Measurements from ENCODE around the gene CALR3. TPM values are rescaled to one million over a fixed set of nuclear protein-coding genes. Genes with fewer than 3 reads are reported as not detected.
"Not testable (repeated sequence)": the region's sequence is repeated elsewhere in the genome, so short reads cannot be mapped to it uniquely, and the experiment has no call there.

The CALR3 gene
- polyA plus RNA-seq, 1 experiment = not detected

DNA sequence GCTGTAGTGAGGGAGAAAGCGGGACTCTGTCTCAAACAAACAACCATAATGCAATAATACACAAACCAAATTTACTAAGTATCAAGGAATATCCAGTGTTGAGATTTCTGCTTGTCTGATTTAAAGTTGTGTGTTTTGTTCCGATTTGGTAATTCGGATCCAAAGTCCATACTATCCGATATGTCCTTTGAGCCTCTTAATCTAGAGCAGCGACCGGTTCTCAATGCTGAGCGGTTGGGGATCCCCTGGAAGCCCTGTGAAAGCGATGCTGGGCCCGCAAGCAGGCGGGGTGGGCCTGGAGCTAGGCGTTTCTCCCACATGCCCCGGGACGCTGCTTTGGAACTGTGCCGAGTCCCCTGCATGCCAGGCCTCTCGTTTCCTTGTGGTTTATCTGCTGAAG lies 20.4 kb upstream of the CALR3 start:
- peaks cover 41% of the 10 kb centered on the region for H3K36me3 ChIP-seq (ENCODE audit: control insufficient read depth, insufficient read depth, low read length)
- ChIA-PET CTCF (interaction anchor here (0.6 kb wide), 1 partner anchor 19 kb away, joined by 3 read pairs; no protein-coding TSS in a partner anchor), POLR2A (no interaction called here)
- H3K27me3 ChIP-seq (ENCODE audit: control insufficient read depth, insufficient read depth, low read length) = no peaks in the 10 kb centered on the region
- DNase-seq (ENCODE audit: low read depth) = no peak
- no peak overlapping the region for H3K4me3 ChIP-seq (ENCODE audit: low read depth, low read length)
- TF ChIP-seq, protein P1, sequence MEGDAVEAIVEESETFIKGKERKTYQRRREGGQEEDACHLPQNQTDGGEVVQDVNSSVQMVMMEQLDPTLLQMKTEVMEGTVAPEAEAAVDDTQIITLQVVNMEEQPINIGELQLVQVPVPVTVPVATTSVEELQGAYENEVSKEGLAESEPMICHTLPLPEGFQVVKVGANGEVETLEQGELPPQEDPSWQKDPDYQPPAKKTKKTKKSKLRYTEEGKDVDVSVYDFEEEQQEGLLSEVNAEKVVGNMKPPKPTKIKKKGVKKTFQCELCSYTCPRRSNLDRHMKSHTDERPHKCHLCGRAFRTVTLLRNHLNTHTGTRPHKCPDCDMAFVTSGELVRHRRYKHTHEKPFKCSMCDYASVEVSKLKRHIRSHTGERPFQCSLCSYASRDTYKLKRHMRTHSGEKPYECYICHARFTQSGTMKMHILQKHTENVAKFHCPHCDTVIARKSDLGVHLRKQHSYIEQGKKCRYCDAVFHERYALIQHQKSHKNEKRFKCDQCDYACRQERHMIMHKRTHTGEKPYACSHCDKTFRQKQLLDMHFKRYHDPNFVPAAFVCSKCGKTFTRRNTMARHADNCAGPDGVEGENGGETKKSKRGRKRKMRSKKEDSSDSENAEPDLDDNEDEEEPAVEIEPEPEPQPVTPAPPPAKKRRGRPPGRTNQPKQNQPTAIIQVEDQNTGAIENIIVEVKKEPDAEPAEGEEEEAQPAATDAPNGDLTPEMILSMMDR (IDR thresholded peaks at IDR 0.05; ENCODE audit: insufficient read depth, low read depth, low read length) = no peak

DNA sequence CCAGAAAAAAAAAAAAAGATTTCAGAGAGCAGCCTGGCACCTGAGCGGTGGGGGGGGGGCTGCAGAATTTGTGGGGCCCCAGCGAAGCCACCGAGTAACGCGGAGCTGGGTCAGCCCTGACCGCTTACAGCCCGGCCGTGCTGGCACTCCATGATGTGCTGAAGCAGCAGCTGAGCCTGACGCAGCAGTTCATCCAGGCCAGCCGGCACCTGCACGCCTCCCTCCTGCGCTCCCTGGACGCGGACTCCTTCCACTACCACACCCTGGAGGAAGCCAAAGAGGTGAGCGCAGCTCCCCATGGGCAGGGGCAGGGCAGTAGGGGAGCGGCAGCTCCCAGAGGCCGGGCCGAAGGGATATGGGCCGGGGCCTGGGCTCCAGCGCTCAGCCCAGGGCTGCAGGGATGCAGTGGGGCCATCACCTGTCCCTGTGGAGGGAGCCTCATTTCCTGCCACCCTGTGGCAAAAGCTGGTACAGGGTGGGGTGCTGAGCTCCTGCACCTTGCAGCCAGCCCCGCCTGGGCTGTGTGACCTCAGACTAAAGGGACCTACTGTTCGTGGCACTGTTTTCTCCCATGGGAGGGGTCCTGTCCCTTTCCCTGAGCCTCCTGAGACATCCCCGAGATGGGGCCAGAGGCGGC lies 18.5 kb upstream of the CALR3 start:
- TF ChIP-seq, protein P1 (IDR thresholded peaks at IDR 0.05; ENCODE audit: insufficient read depth, low read depth, low read length) = no peak
- Histone ChIP-seq H3K36me3 (ENCODE audit: control insufficient read depth, insufficient read depth, low read length) (peaks cover 30% of the 10 kb centered on the region), H3K4me3 (ENCODE audit: low read depth, low read length) (no peak overlapping the region), H3K27me3 (ENCODE audit: control insufficient read depth, insufficient read depth, low read length) (no peaks in the 10 kb centered on the region)
- POLR2A ChIA-PET = no interaction called here
- DNase-seq (ENCODE audit: low read depth) = no peak
- CTCF ChIA-PET = interaction anchor here (0.6 to 1.1 kb wide), 2 partner anchors 83 to 329 kb away, joined by 3 read pairs; partner anchors contain the start of gene FAM32A

GRCh38 chr19:16512611-16513010 lies 16.6 kb upstream of the CALR3 start:
- H3K4me3 ChIP-seq (ENCODE audit: low read depth, low read length); CTCF ChIA-PET; DNase-seq (ENCODE audit: low read depth); POLR2A ChIA-PET; H3K27me3 ChIP-seq (ENCODE audit: control insufficient read depth, insufficient read depth, low read length): not testable (repeated sequence)
- H3K36me3 ChIP-seq (ENCODE audit: control insufficient read depth, insufficient read depth, low read length) = peaks cover 18% of the 10 kb centered on the region

GRCh38 chr19:16509141-16510061 lies 13.4 kb upstream of the CALR3 start:
- POLR2A ChIA-PET = no interaction called here
- no peaks in the 10 kb centered on the region for H3K27me3 ChIP-seq (ENCODE audit: control insufficient read depth, insufficient read depth, low read length)
- H3K4me3 ChIP-seq (ENCODE audit: low read depth, low read length) = no peak overlapping the region
- H3K36me3 ChIP-seq (ENCODE audit: control insufficient read depth, insufficient read depth, low read length) = peaks cover 8% of the 10 kb centered on the region
- CTCF ChIA-PET = interaction anchor here (1.2 kb wide), 1 partner anchor 12 kb away, joined by 3 read pairs; no protein-coding TSS in a partner anchor
- TF ChIP-seq, protein P1 (IDR thresholded peaks at IDR 0.05; ENCODE audit: insufficient read depth, low read depth, low read length) = no peak
- no peak for DNase-seq (ENCODE audit: low read depth)

DNA sequence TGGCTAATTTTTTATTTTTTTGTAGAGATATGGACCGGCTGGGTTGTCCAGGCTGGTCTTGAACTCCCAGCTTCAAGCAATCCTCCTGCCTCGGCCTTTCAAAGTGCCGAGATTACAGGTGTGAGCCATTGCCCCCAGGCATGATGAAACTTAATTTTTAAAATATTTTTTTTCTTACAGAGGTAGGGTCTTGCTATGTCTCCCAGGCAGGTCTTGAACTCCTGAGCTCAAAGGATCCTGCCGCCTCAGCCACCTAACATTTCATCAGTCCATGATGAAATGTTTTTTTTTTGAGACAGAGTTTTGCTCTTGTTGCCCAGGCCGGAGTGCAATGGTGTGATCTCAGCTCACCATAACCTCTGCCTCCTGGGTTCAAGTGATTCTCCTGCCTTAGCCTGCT lies 12.6 kb upstream of the CALR3 start:
- POLR2A ChIA-PET = no interaction called here
- Histone ChIP-seq H3K27me3 (ENCODE audit: control insufficient read depth, insufficient read depth, low read length) (no peaks in the 10 kb centered on the region), H3K36me3 (ENCODE audit: control insufficient read depth, insufficient read depth, low read length) (peaks cover 9% of the 10 kb centered on the region), H3K4me3 (ENCODE audit: low read depth, low read length) (no peak overlapping the region)
- CTCF ChIA-PET = no interaction called here
- no peak for DNase-seq (ENCODE audit: low read depth)
- TF ChIP-seq, protein P1 (IDR thresholded peaks at IDR 0.05; ENCODE audit: insufficient read depth, low read depth, low read length) = no peak
